Uterus (tissue), 4 donors: ENCODE measurements around the gene SLC30A7. TPM values are rescaled to one million over a fixed set of nuclear protein-coding genes. Genes with fewer than 3 reads are reported as not detected.
"Not testable (repeated sequence)": the region's sequence is repeated elsewhere in the genome, so short reads cannot be mapped to it uniquely, and the experiment has no call there.

Experiments
- DNase-seq, 2 donors: peaks; one replicate each; pipeline ENCODE4 v3.0.0-alpha.2; 2019 to 2020
- H3K27ac ChIP-seq, 2 donors: fragments of 200-600 bp; sonication (generic); 1 replicate in 1 of 2; 2 replicates in 1 of 2; pipeline ENCODE4 v1.5.1; 2016 to 2018
- H3K27me3 ChIP-seq, 2 donors: fragments of 200-600 bp; sonication (generic); one replicate each; pipeline ENCODE4 v1.5.1; 2018 to 2019; ENCODE audit warnings: control low read depth in 1 of 2
- H3K36me3 ChIP-seq, 2 donors: fragments of 200-600 bp; sonication (generic); one replicate each; pipeline ENCODE4 v1.5.1; 2019; ENCODE audit warnings: control low read depth in 1 of 2
- H3K4me1 ChIP-seq, 2 donors: fragments of 200-600 bp; sonication (generic); one replicate each; pipeline ENCODE4 v1.5.1; 2018 to 2019; ENCODE audit warnings: control low read depth in 1 of 2
- H3K4me3 ChIP-seq, 2 donors: fragments of 200-600 bp; sonication (generic); 1 replicate in 1 of 2; 2 replicates in 1 of 2; pipeline ENCODE4 v1.5.1; 2018 to 2019; ENCODE audit warnings: mild to moderate bottlenecking in 1 of 2
- H3K9me3 ChIP-seq, 2 donors: fragments of 200-600 bp; sonication (generic); one replicate each; pipeline ENCODE4 v1.5.1; 2019; ENCODE audit warnings: control low read depth in 1 of 2
- CTCF ChIP-seq, 4 experiments: fragments of 200-600 bp in 2 of 4; fragments of 450-650 bp in 2 of 4; sonication (generic) in 2 of 4; IDR thresholded peaks; one replicate each; pipeline ENCODE4 v1.5.1; 2016 to 2019; ENCODE audit warnings: antibody characterized with exemption in 4 of 4, mild to moderate bottlenecking in 2 of 4, moderate library complexity in 1 of 4
- POLR2A ChIP-seq, 2 donors: fragments of 450-650 bp; IDR thresholded peaks; one replicate each; pipeline ENCODE4 v1.6.1; 2016; ENCODE audit warnings: antibody characterized with exemption in 2 of 2, mild to moderate bottlenecking in 1 of 2, moderate library complexity in 1 of 2
- intact Hi-C: fragments of 100-400 bp; cut with DNase I; formaldehyde crosslinking; loops from one replicate; pipeline ENCODE4 v1.15.1; 2023; ENCODE audit warnings: low total_unique reads
- total RNA-seq, 4 donors: library from RNA; depleted of rRNA in 3 of 4; stranded (reverse); fragments of >200 nt in 3 of 4; gene quantifications; one replicate each; pipeline versions ENCODE4 v1.1.0 to v1.2.4, GENCODE V29; 2014 to 2023
- donor health status: DM: yes; HTN: yes; CAD: no.

SLC30A7 gene
- total RNA-seq, 4 donors from 2014 or later = 15.1 to 53.0 (median 22.8) TPM

- intact Hi-C loops = no loop called here
- TF ChIP-seq CTCF (IDR thresholded peaks at IDR 0.05) = no peak
Measured at GRCh38 chr1:100928128-100928527, 32.2 kb downstream of the SLC30A7 start.

GRCh38 chr1:100930494-100930893 is 34.6 kb downstream of the SLC30A7 start:
- H3K27ac ChIP-seq = no peak overlapping the region
- TF ChIP-seq CTCF (IDR thresholded peaks at IDR 0.05) (no peak), POLR2A (IDR thresholded peaks at IDR 0.05) (no peak)
- H3K27me3 ChIP-seq = no peaks in the 10 kb centered on the region
- no peaks in the 10 kb centered on the region for H3K4me1 ChIP-seq
- H3K9me3 ChIP-seq = no peaks in the 10 kb centered on the region
- no peak for DNase-seq
- no peaks in the 10 kb centered on the region for H3K36me3 ChIP-seq
- intact Hi-C loops = loop anchor here (10.0 kb wide), 1 partner anchor 354 kb away; no protein-coding TSS in a partner anchor
- no peak overlapping the region for H3K4me3 ChIP-seq

More at GRCh38 chr1:100928128-100928527, 32.2 kb downstream of the SLC30A7 start:
- Histone ChIP-seq H3K36me3 (no peaks in the 10 kb centered on the region), H3K4me1 (no peaks in the 10 kb centered on the region), H3K9me3 (no peaks in the 10 kb centered on the region), H3K27me3 (no peaks in the 10 kb centered on the region), H3K27ac (no peak overlapping the region), H3K4me3 (no peak overlapping the region)
- no peak for DNase-seq

- Histone ChIP-seq H3K36me3 (no peaks in the 10 kb centered on the region), H3K9me3 (no peaks in the 10 kb centered on the region), H3K27me3 (no peaks in the 10 kb centered on the region), H3K27ac (no peak overlapping the region), H3K4me3 (no peak overlapping the region), H3K4me1 (no peaks in the 10 kb centered on the region)
- intact Hi-C loops = loop anchor here (10.0 kb wide), 1 partner anchor 353 kb away; no protein-coding TSS in a partner anchor
- TF ChIP-seq POLR2A (IDR thresholded peaks at IDR 0.05) (no peak), CTCF (IDR thresholded peaks at IDR 0.05) (no peak)
- no peak for DNase-seq
Measured at GRCh38 chr1:100931716-100932115, 35.8 kb downstream of the SLC30A7 start.

- H3K4me1 ChIP-seq, H3K27me3 ChIP-seq, DNase-seq, H3K27ac ChIP-seq, H3K4me3 ChIP-seq, H3K9me3 ChIP-seq, H3K36me3 ChIP-seq: not testable (repeated sequence)
- intact Hi-C loops = loop anchor here (10.0 kb wide), 1 partner anchor 351 kb away; no protein-coding TSS in a partner anchor
Measured at GRCh38 chr1:100933555-100933954, 37.7 kb downstream of the SLC30A7 start.

- Histone ChIP-seq H3K27ac (no peak overlapping the region), H3K4me1 (no peaks in the 10 kb centered on the region), H3K4me3 (no peak overlapping the region), H3K27me3 (no peaks in the 10 kb centered on the region), H3K36me3 (no peaks in the 10 kb centered on the region), H3K9me3 (no peaks in the 10 kb centered on the region)
- TF ChIP-seq POLR2A (IDR thresholded peaks at IDR 0.05) = no peak
- no peak for TF ChIP-seq CTCF (IDR thresholded peaks at IDR 0.05)
- intact Hi-C loops = loop anchor here (10.0 kb wide), 1 partner anchor 348 kb away; no protein-coding TSS in a partner anchor
- DNase-seq = no peak
Measured at GRCh38 chr1:100936194-100936967, 40.5 kb downstream of the SLC30A7 start.
